ENCODE data around the gene CAMKMT.

CAMKMT gene

GRCh38 chr2:44777036-44777435 lies 415.3 kb downstream of the CAMKMT start:
- TF ChIP-seq, protein P1, sequence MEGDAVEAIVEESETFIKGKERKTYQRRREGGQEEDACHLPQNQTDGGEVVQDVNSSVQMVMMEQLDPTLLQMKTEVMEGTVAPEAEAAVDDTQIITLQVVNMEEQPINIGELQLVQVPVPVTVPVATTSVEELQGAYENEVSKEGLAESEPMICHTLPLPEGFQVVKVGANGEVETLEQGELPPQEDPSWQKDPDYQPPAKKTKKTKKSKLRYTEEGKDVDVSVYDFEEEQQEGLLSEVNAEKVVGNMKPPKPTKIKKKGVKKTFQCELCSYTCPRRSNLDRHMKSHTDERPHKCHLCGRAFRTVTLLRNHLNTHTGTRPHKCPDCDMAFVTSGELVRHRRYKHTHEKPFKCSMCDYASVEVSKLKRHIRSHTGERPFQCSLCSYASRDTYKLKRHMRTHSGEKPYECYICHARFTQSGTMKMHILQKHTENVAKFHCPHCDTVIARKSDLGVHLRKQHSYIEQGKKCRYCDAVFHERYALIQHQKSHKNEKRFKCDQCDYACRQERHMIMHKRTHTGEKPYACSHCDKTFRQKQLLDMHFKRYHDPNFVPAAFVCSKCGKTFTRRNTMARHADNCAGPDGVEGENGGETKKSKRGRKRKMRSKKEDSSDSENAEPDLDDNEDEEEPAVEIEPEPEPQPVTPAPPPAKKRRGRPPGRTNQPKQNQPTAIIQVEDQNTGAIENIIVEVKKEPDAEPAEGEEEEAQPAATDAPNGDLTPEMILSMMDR (IDR thresholded peaks at IDR 0.05; ENCODE audit: low read depth, low read length), result no peak
- DNase-seq (ENCODE audit: extremely low read depth, low read depth), result no peak

- no peak for DNase-seq (ENCODE audit: extremely low read depth, low read depth)
- TF ChIP-seq, protein P1 (IDR thresholded peaks at IDR 0.05; ENCODE audit: low read depth, low read length), result no peak
Observed at GRCh38 chr2:44777537-44777936, 415.8 kb downstream of the CAMKMT start.

DNA sequence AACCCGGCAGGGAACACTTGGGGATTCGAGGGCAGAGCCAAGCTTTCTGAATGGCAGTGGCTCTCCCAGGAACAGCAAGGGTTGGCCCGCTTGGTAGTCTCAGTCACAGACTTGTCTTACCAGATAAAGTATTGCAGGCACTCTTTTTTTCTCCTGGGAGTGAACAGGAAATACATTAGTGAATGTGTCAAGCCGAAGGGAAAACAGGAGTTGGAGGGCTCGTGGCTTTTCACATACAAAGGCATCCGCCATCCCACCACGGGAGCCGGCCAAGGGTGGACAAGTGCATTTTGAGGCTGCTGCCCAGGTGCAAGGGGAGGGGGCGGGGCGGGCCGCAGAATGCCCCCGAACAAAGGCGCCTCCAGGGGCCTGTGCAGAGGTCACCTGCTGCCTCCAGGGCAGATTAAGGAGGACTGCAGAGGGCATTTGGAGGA lies 416.5 kb downstream of the CAMKMT start:
- TF ChIP-seq, protein P1 (IDR thresholded peaks at IDR 0.05; ENCODE audit: low read depth, low read length), result no peak
- DNase-seq (ENCODE audit: extremely low read depth, low read depth), result no peak

- no peak for DNase-seq (ENCODE audit: extremely low read depth, low read depth)
- TF ChIP-seq, protein P1 (IDR thresholded peaks at IDR 0.05; ENCODE audit: low read depth, low read length), result no peak
Observed at GRCh38 chr2:44778671-44779476, 417.1 kb downstream of the CAMKMT start.

DNA sequence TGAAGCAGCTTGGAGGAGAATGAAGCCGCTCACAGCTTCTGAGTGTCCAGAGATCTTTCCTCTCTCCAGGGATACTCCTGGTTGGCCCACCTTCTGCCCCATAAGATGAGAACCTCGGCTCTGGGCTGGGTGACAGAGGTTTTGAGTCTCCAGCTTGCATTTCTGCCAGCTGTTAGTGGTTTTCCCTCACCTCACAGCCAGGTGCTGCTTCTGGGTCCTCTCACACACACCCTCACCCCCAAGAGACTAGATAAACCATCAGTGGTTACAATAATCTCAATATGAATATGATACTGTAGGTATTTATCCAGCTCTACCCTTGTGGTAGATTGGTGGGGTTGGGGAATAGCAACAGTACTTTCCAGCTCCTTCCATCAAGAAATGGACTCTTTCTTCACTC lies 418.0 kb downstream of the CAMKMT start:
- TF ChIP-seq, protein P1 (IDR thresholded peaks at IDR 0.05; ENCODE audit: low read depth, low read length), result no peak
- no peak for DNase-seq (ENCODE audit: extremely low read depth, low read depth)

DNA sequence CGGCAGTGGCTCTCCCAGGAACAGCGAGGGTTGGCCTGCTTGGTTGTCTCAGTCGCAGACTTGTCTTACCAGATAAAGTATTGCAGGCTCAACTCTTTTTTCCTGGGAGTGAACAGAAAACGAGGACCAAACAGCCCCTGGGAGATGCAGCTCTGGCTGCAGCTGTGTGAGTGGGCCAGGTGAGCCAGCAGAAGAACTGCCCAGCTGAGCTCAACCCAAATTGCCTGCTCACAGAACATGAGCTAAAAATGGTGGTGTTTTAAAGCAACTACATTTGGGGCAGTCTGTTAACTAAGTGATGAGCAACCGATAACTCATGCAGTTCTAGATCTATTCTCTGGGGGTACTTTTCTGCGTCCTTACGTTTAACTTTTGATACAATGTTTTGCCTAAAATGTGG lies 418.7 kb downstream of the CAMKMT start:
- DNase-seq (ENCODE audit: extremely low read depth, low read depth), result no peak
- TF ChIP-seq, protein P1 (IDR thresholded peaks at IDR 0.05; ENCODE audit: low read depth, low read length), result no peak

DNA sequence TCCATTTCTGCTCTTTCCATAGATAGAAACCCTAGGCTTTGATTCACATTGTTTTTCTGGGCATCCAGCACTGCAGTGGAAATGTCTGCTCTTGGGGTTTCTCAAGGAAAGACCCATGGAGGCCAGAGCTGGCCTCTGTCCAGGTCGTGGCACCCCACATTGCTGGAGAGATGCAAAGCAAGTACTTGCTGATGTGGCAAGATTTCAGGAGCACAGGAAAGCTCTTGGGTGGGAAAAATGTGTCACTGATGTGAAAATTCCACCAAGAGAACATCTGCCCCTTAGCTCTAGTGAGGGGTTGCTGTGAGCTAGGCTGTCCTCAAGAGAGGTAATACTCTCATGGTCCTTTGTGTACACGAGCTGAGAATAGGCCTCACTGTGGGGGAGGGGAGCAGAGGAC lies 423.7 kb downstream of the CAMKMT start:
- no peak for DNase-seq (ENCODE audit: extremely low read depth, low read depth)
- TF ChIP-seq, protein P1 (IDR thresholded peaks at IDR 0.05; ENCODE audit: low read depth, low read length), result no peak

All from AG09319 (cell line).